Measurements from ENCODE around the gene DPF3. TPM values are rescaled to one million over a fixed set of nuclear protein-coding genes. Genes with fewer than 3 reads are reported as not detected.

DPF3 gene
- total and polyA plus RNA-seq, 9 of the 15 experiments (the other 6 are each of a cell fraction or from before 2014, with no cell fraction given) = 0.21 to 4.9 (median 1.2) TPM

GRCh38 chr14:72941286-72941985 lies 47.5 kb upstream of the DPF3 start:
- TF ChIP-seq ZNF551 (CRISPR knock-in tag; IDR thresholded peaks at IDR 0.05) = no peak
- no peak for TF ChIP-seq SRSF9 (IDR thresholded peaks at IDR 0.05; ENCODE audit: borderline replicate concordance, low read depth, low read length)
- no peak for TF ChIP-seq RBFOX2 (IDR thresholded peaks at IDR 0.05; ENCODE audit: low read depth, low read length)
- no peak for TF ChIP-seq ZFP36 (IDR thresholded peaks at IDR 0.05; ENCODE audit: low read depth, low read length, partially characterized antibody)
- DNase-seq (ENCODE audit: extremely low read depth in 1 of 4, low spot score in 3 of 4) (no peak), FAIRE-seq (no peak), ATAC-seq (no peak)
- H2AFZ ChIP-seq (ENCODE audit: low read depth, low read length) = no peak overlapping the region
- in situ Hi-C loops (cut with MboI) = no loop called here
- H3K9ac ChIP-seq (ENCODE audit: insufficient read depth in 1 of 2, low read depth in 2 of 2, low read length in 2 of 2) = no peak overlapping the region; a peak in 1 of 4 replicates
- no peak overlapping the region for H3K4me3 ChIP-seq
- H3K9me1 ChIP-seq (ENCODE audit: control insufficient read depth, insufficient read depth, low read length) = no peaks in the 10 kb centered on the region
- no peaks in the 10 kb centered on the region; a peak in 2 of 5 replicates for H3K4me1 ChIP-seq (replicated peaks in 1 of 2; ENCODE audit: control insufficient read depth in 2 of 2, insufficient read depth in 2 of 2, low read length in 2 of 2)
- 86% methylated on average over 7 of the region's 12 CpGs for WGBS (ENCODE audit: insufficient coverage, low coverage, missing lambda C conversion rate)
- H4K20me1 ChIP-seq (replicated peaks; ENCODE audit: control insufficient read depth, insufficient read depth, low read length) = no peaks in the 10 kb centered on the region
- H3K36me3 ChIP-seq (ENCODE audit: control insufficient read depth, insufficient read depth, low read length) = peaks cover 71% of the 10 kb centered on the region; the same call in 2 of the 3 replicates
- H3K79me2 ChIP-seq (ENCODE audit: control insufficient read depth, insufficient read depth, low read length) = peaks cover 7% of the 10 kb centered on the region; the same call in 2 of the 3 replicates
- intact Hi-C loops (cut with micrococcal nuclease) = no loop called here
- BruUV-seq (replicated peaks) = no TSS peak
- ChIA-PET POLR2A (interaction anchor here (1.6 kb wide), 1 partner anchor 21 kb away, joined by 4 read pairs; no protein-coding TSS in a partner anchor), CTCF (ENCODE audit: low intra/inter-chr PET ratio) (no interaction called here)
- H3K9me3 ChIP-seq (replicated peaks; ENCODE audit: control insufficient read depth, insufficient read depth, low read depth, low read length) = no peaks in the 10 kb centered on the region
- no peak overlapping the region for H3K4me2 ChIP-seq (ENCODE audit: insufficient read depth, low read length)
- H3K27me3 ChIP-seq (ENCODE audit: control insufficient read depth in 2 of 2, insufficient read depth in 2 of 2, low read length in 2 of 2) = no peaks in the 10 kb centered on the region
- no peak overlapping the region for H3K27ac ChIP-seq (ENCODE audit: extremely low read depth, low read depth, low read length)

GRCh38 chr14:72939630-72940029 lies 45.7 kb upstream of the DPF3 start:
- no peak for ATAC-seq
- Histone ChIP-seq H3K27me3 (ENCODE audit: control insufficient read depth in 2 of 2, insufficient read depth in 2 of 2, low read length in 2 of 2) (no peaks in the 10 kb centered on the region), H3K4me2 (ENCODE audit: insufficient read depth, low read length) (no peak overlapping the region), H3K27ac (ENCODE audit: extremely low read depth, low read depth, low read length) (no peak overlapping the region), H3K9me3 (replicated peaks; ENCODE audit: control insufficient read depth, insufficient read depth, low read depth, low read length) (no peaks in the 10 kb centered on the region), H3K9me1 (ENCODE audit: control insufficient read depth, insufficient read depth, low read length) (no peaks in the 10 kb centered on the region), H3K4me3 (no peak overlapping the region), H3K79me2 (ENCODE audit: control insufficient read depth, insufficient read depth, low read length) (peaks cover 21% of the 10 kb centered on the region), H3K9ac (ENCODE audit: insufficient read depth in 1 of 2, low read depth in 2 of 2, low read length in 2 of 2) (no peak overlapping the region; a peak in 1 of 4 replicates), H3K4me1 (replicated peaks in 1 of 2; ENCODE audit: control insufficient read depth in 2 of 2, insufficient read depth in 2 of 2, low read length in 2 of 2) (no peaks in the 10 kb centered on the region), H2AFZ (ENCODE audit: low read depth, low read length) (no peak overlapping the region), H4K20me1 (replicated peaks; ENCODE audit: control insufficient read depth, insufficient read depth, low read length) (no peaks in the 10 kb centered on the region), H3K36me3 (ENCODE audit: control insufficient read depth, insufficient read depth, low read length) (peaks cover 59% of the 10 kb centered on the region; the same call in 2 of the 3 replicates)
- no peak for FAIRE-seq
- WGBS (ENCODE audit: insufficient coverage, low coverage, missing lambda C conversion rate) = 77% methylated on average over 11 of the region's 13 CpGs
- in situ Hi-C loops (cut with MboI) = no loop called here
- POLR2A ChIA-PET = interaction anchor here (0.6 to 1.5 kb wide), 2 partner anchors 12 to 90 kb away, joined by 3 read pairs; no protein-coding TSS in a partner anchor
- BruUV-seq (replicated peaks) = no TSS peak
- CTCF ChIA-PET (ENCODE audit: low intra/inter-chr PET ratio) = no interaction called here
- intact Hi-C loops (cut with micrococcal nuclease) = no loop called here
- DNase-seq (ENCODE audit: extremely low read depth in 1 of 4, low spot score in 3 of 4) = no peak
- TF ChIP-seq GATA2 (CRISPR knock-in tag; IDR thresholded peaks at IDR 0.05) = no peak
- no peak for TF ChIP-seq TRIM28 (IDR thresholded peaks at IDR 0.05)
- no peak for TF ChIP-seq ZNF174 (CRISPR knock-in tag; IDR thresholded peaks at IDR 0.05)
- TF ChIP-seq FOXP1 (CRISPR knock-in tag; IDR thresholded peaks at IDR 0.05) = no peak
- TF ChIP-seq NEUROD1 (IDR thresholded peaks at IDR 0.05; ENCODE audit: borderline replicate concordance, low read depth, low read length, partially characterized antibody) = no peak
- no peak for TF ChIP-seq SMAD1 (IDR thresholded peaks at IDR 0.05; ENCODE audit: low read depth, low read length, partially characterized antibody)
- TF ChIP-seq SREBF1 (IDR thresholded peaks at IDR 0.05; ENCODE audit: borderline replicate concordance, low read depth, low read length) = no peak
- no peak for TF ChIP-seq ZBTB5 (IDR thresholded peaks at IDR 0.05)
- no peak for TF ChIP-seq RNF2 (IDR thresholded peaks at IDR 0.05)
- no peak for TF ChIP-seq HMG20B (CRISPR knock-in tag; IDR thresholded peaks at IDR 0.05)
- TF ChIP-seq PHTF2 (CRISPR knock-in tag; IDR thresholded peaks at IDR 0.05) = no peak

All from K562 (cell line).